ENCODE measurements around the gene GH1. TPM values are rescaled to one million over a fixed set of nuclear protein-coding genes. Genes with fewer than 3 reads are reported as not detected.

GH1 gene
- total and polyA plus RNA-seq, 2 of the 13 experiments (the other 11 are each of a cell fraction or from before 2014, with no cell fraction given): not detected

GRCh38 chr17:63950940-63951907, 32.6 kb upstream of the GH1 start (continued):
- TF ChIP-seq ZNF276 (CRISPR knock-in tag; IDR thresholded peaks at IDR 0.05; ENCODE audit: low read depth) (no peak), SIX4 (CRISPR knock-in tag; IDR thresholded peaks at IDR 0.05) (no peak), ZNF563 (CRISPR knock-in tag; IDR thresholded peaks at IDR 0.05) (0 out of 2 replicates have a peak, but pooled peaks have one; percentile 23), ATF7-NPFF (CRISPR knock-in tag; IDR thresholded peaks at IDR 0.05; ENCODE audit: low read depth) (no peak), EZH2 (conservative IDR thresholded peaks at IDR 0.05; ENCODE audit: low read depth, low read length) (no peak), ZNF569 (CRISPR knock-in tag; IDR thresholded peaks at IDR 0.05; ENCODE audit: borderline replicate concordance) (no peak), POLR2AphosphoS2 (IDR thresholded peaks at IDR 0.05; ENCODE audit: low read depth, low read length) (no peak), ZFP90 (CRISPR knock-in tag; IDR thresholded peaks at IDR 0.05; ENCODE audit: borderline replicate concordance) (no peak), ZNF576 (CRISPR knock-in tag; IDR thresholded peaks at IDR 0.05) (no peak), ZMYM3 (CRISPR knock-in tag; IDR thresholded peaks at IDR 0.05) (no peak), CSRNP2 (CRISPR knock-in tag; conservative IDR thresholded peaks at IDR 0.05; ENCODE audit: low read depth) (no peak), ZNF616 (CRISPR knock-in tag; IDR thresholded peaks at IDR 0.05; ENCODE audit: low read depth) (no peak), FOSL2 (CRISPR knock-in tag; IDR thresholded peaks at IDR 0.05) (peak; percentile 24; the same call in 1 of the 2 replicates), YEATS4 (CRISPR knock-in tag; IDR thresholded peaks at IDR 0.05; ENCODE audit: borderline replicate concordance) (no peak), DR1 (CRISPR knock-in tag; IDR thresholded peaks at IDR 0.05) (no peak), RAD51 (IDR thresholded peaks at IDR 0.05; ENCODE audit: borderline replicate concordance) (no peak), ZNF44 (CRISPR knock-in tag; IDR thresholded peaks at IDR 0.05) (no peak), KAT8 (CRISPR knock-in tag; IDR thresholded peaks at IDR 0.05) (no peak), ISL2 (CRISPR knock-in tag; IDR thresholded peaks at IDR 0.05) (no peak), ZNF282 (IDR thresholded peaks at IDR 0.05; ENCODE audit: partially characterized antibody) (no peak)
- TF ChIP-seq, protein P1, sequence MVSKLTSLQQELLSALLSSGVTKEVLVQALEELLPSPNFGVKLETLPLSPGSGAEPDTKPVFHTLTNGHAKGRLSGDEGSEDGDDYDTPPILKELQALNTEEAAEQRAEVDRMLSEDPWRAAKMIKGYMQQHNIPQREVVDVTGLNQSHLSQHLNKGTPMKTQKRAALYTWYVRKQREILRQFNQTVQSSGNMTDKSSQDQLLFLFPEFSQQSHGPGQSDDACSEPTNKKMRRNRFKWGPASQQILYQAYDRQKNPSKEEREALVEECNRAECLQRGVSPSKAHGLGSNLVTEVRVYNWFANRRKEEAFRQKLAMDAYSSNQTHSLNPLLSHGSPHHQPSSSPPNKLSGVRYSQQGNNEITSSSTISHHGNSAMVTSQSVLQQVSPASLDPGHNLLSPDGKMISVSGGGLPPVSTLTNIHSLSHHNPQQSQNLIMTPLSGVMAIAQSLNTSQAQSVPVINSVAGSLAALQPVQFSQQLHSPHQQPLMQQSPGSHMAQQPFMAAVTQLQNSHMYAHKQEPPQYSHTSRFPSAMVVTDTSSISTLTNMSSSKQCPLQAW (CRISPR knock-in tag; IDR thresholded peaks at IDR 0.05): no peak

Data from HepG2 (cell line).